Occipital lobe (tissue), 3 donors: ENCODE measurements around the gene SLC2A9. TPM values are rescaled to one million over a fixed set of nuclear protein-coding genes. Genes with fewer than 3 reads are reported as not detected.
"Not testable (repeated sequence)": the region's sequence is repeated elsewhere in the genome, so short reads cannot be mapped to it uniquely, and the experiment has no call there.

Source experiments
- DNase-seq: peaks from one replicate; lab custom pipeline; 2025; lab: John Stamatoyannopoulos, UW
- small RNA-seq: library from RNA; depleted of rRNA; stranded (forward); fragments of <200 nt; gene quantifications from one replicate; pipeline ENCODE3, GENCODE V24; 2014
- total RNA-seq: library from RNA; depleted of rRNA; stranded (reverse); fragments of >200 nt; gene quantifications from one replicate; pipeline ENCODE4 v1.2.3, GENCODE V29; 2014

SLC2A9 gene
- total RNA-seq, 1 donor from 2014 or later: 3.1 TPM

DNA sequence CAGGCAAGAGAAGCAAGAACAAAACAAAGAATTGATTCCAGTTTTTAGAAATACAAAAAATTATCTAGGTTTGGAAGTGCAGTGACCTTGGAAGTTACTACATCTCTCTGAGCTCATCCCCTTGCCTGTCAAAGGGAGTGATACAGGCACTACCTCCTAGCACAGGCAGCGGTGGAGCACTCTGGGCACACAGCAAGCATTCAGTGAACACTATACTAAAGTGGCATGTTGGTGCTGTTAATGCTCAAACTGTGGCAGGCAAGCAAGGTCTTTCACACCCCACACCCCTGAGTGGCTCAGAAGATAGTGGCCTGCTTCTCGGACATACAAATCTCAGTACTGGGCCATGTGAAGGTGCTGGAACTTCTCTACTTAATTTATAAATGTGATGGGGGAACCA is 188.7 kb downstream of the SLC2A9 start:
- DNase-seq: no peak

DNA sequence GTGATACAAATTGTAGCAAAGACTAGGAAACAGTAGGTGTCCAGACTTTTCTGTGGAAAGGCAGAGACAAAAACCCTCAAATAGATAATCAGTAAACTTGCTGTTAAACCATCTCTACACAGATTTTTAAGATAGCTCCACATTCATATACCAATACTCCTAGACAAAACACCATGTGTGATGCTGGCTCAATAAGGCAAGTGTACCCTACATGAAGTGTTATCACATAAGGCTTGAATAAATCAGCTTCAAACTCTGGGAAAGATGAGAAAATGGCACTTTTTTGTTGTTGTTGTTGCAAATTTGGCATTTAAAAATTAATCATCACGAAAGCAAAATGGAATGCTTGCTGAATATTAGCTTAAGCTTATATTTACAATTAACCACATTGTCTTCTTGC is 194.7 kb downstream of the SLC2A9 start:
- no peak for DNase-seq

DNA sequence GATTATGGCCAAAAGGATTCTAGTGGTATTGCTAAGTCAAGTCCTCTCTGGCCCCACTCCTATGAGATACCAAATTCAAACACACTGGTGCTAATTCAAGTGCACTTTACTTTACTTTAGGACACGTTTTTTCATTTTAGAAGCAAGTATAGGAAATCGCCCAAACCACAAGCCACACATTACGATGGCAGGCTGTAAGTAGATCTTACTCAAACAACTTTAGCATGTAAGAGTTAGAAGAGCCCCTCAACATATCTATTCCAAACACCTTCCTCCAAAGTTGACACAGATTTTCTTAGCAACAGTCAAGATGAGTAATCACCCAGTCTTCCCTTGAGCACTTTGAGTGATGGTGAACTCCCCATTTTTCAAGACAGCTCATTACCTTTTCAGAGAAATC is 196.2 kb downstream of the SLC2A9 start:
- no peak for DNase-seq

DNA sequence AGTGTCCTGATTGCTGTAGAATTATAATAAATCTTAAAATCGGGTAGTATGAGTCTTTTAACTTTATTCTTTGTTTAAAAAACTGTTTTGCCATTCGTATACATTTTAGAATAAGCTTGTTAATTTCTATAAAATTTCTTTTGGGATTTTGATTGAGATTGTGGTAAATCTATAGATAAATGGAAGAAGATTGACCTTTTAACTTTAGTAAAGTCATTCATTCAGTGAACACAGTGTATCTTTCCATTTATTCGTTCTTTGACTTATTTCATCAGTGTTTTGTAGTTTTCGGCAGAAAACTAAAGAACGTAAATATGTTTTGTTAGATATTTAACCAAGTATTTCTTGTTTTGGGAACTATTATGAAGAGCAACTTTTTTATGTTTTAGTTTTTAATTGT is 201.0 kb downstream of the SLC2A9 start:
- no peak for DNase-seq

DNA sequence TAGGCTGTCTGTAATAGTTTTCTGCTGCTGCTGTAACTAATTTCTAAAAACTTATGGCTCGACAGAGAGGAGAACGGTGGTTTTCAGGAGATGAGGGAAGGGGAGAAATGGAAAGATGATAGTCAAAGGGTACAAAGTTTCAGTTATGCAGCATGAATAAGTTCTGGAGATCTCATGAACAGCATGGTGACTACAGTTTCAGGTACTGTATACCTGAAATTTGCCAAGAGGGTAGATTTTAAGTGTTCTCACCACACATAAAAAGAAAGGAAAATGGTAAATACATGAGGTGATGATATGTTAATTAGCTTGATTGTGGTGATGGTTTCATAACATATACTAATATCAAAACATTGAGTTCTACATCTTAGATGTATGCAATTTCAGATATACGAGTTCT is 205.0 kb downstream of the SLC2A9 start:
- DNase-seq: no peak

DNA sequence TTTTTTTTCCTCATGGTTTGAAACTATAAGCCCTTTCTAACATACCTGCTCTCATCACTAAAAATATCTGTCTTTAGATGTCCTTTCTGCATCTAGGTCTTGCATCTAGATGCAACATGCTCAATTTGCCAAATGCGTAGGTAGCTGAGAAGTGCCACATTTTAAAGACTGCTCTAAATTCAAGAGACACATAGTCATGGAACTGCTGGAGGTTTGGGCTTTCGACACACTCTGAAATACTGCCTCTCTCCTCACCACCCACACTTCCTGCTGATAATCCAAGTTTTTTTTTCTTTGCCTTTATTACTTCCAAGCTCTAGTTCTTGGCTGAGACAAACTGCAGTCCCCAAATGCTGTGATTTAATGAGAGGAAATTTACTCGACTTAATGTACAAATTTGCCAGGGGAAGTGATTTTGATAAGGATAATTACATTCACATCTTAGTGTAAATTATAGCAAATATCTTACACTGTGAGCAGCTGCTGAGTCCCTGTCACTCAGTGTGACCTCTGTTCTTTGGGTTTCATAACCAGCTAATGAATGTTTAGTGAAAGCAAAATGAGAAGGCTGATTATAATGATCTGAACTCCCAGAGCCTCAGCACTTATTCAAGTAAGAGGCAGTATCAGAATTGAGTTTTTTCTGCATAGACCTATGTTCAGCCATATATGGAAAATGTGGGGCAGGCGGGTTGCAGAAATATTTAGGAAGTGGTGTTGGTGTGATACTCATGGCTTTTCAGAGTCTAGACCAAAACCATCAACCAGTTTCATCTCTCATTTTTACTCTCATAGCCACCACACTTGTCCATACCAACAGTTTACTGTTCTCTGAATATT is 208.6 kb downstream of the SLC2A9 start:
- peak; percentile 36 for DNase-seq

DNA sequence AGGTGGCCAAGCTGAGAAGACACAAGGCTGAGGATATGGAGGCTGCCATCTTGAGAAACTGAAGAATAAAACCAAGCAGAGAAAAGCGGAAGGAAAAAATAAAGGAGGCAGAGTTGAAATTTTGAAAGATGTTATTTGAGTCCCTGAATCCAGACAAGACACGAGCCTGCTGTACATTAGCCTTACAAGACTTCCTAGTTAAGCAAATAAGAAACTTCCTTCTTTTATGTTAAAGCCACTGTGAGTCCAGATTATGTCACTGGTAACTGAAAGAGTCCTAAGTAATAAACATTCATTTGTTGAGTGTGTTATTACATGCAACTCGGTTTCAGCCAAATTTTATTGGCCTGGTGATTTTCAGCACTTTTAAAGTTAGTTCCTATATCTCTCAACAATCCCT is 209.5 kb downstream of the SLC2A9 start:
- no peak for DNase-seq

DNA sequence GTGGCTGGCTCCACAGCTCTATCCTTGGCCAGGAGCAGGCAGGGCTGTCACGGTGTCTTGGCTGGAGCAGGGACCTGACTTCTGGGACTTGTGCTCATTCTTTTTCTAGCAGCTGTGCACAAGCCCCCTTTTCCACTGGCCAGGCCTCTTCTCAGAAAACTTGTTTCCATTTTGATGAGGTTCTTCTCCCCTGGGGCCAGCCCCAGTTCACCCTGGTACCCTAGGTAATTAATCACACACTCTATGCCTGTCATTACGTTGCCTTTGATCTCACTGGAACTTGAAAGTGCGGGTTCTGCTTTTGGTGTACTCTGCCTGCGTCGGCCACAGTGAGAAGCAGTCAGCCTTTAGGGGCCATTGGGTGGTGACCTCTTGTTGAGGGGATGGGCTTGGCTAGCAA is 213.2 kb downstream of the SLC2A9 start:
- DNase-seq: no peak

DNA sequence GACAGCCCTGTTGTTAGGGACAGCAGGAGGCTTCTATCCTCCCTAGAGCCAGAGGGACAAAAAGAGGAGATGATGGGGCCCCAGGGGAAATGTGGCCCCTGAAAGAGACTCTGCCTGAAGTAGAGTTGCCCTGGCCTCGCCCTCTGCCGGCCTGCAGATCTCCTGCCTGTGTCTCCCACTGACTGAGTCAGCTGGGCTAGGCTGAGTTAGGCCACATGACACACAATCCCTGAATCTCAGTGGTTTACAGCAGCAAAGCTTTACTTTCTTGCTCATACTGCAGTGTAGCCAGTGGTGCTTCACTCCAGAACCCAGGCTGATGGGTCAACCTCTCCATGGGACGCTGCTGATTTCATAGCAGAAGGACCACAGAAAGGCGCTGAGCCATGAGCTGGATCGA is 216.4 kb downstream of the SLC2A9 start:
- DNase-seq: no peak

DNA sequence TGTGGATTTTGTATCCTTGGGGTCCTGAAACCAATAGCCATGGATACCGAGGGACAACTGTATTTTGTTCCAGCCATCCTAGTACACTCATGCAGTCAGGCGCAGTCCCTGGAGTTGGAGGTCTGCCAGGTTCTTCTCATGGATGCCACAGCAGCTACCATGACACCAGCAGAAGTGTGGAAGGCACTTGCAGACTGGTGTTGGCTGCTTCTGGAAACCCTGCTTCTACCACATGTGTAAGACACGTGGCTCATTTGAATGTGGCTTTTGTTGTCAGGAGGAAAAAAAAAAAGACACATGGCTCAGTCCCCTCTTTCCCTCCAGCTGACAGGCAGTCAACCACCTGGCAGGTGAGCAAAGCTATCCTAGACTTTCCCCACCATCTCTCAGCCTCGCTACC is 220.4 kb downstream of the SLC2A9 start:
- no peak for DNase-seq

DNA sequence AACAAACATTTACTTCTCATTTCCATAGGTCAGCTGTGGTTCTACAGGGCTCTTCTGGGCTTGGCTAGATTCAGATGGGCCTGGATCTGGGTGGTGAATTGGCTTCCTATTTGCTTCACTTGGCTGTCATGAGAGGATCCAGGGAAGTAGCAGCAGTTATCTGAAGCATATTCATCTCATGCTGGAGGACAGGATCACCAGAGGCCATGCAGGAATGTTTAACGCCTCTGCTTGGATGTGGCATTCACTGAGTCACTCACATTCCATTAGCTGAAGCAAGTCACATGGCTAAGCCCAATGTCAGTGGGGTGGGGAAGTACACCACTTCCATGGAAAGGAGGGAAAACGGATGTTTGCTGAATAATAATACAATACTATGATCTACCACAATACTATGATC is 224.7 kb downstream of the SLC2A9 start:
- not testable (repeated sequence) for DNase-seq

DNA sequence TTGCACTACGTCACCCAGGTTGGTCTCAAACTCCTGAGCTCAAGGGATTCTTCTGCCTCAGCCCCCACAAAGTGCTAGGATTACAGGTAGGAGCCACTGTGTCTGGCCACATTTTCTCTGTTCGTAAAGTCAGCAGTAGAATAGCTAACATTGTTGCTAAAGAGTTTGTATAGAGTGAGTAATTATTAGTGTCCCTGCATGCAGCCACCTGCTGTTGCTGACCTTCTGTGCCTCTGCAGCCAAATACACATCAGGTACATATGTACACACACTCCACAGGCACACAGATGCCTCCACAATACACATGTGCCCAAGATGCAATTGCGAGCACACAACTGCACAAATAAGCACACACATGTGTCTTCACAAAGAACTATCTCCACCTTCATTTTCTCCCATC is 228.9 kb downstream of the SLC2A9 start:
- no peak for DNase-seq

DNA sequence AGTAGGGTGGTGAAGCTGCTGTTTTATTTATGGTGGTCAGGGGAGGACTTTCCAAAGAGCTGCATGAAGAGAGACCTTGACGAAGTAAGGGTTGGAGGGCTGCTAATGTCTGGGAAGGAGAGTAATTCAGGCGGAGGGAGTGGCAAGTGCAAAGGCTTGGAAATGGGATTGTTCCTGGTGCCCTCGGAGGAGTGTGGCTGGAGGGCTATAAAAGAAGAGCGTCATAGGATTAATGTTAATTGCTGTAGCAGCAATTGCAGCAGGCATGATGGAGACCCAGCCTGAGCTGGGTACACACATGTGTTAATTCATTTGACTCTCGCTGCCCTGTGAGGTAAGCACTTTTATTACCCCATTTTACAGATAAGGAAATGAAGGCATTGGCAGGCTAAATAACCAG is 235.4 kb downstream of the SLC2A9 start:
- DNase-seq: not testable (repeated sequence)

DNA sequence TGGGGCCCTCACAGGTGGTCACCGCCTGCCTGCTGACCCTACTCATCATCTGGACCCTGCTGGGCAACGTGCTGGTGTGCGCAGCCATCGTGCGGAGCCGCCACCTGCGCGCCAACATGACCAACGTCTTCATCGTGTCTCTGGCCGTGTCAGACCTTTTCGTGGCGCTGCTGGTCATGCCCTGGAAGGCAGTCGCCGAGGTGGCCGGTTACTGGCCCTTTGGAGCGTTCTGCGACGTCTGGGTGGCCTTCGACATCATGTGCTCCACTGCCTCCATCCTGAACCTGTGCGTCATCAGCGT is 239.2 kb downstream of the SLC2A9 start:
- no peak for DNase-seq

DNA sequence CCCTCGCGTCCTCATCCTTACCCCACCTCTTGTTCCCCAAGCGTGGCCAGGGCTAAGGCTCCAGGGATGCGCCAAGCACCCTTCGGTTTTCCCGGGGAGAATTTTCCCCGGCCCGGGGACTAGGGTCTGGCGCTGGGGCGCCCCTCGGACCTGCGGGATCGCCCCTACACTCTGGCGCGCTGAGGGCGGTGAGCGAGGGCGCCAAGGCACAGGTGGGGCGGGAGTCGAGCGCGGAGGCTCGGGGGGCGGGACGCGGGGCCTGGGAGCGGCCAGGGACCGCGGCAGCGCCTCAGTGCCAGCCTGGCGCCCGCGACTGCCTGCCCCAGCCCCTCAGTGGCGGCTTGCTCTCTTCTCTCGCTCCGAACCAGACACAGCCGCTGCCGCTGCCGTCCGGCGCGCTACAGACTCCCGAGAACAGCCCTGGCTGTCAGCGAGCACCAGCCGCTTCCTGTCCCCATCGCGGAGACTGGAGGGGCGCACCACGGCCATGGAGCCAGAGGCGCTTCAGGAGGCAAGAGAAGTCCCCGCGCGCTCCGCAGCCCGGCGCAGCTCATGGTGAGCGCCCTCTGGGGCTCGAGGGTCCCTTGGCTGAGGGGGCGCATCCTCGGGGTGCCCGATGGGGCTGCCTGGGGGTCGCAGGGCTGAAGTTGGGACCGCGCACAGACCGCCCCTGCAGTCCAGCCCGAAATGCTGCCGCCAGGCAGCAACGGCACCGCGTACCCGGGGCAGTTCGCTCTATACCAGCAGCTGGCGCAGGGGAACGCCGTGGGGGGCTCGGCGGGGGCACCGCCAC is 239.8 kb downstream of the SLC2A9 start, which contains the start of gene DRD5:
Gene DRD5 (plus strand): TSS at position 292 of the 793 bp plus-strand sequence. CDS start 396 bp downstream, at position 688.
- no peak for DNase-seq

Small RNAs within 50 kb of the gene (small RNA-seq; reads per million reads assigned to genes)
- not detected for gene RNA5SP154

Other genes starting within 250 kb of the SLC2A9 start
- gene DRD5, start 239.9 kb downstream of the SLC2A9 start, total RNA-seq: 0.94 TPM
- gene WDR1, start 95.3 kb upstream of the SLC2A9 start, total RNA-seq: 75.5 TPM